Measurements from ENCODE around the gene CALM1. TPM values are rescaled to one million over a fixed set of nuclear protein-coding genes. Genes with fewer than 3 reads are reported as not detected.
"Not testable (repeated sequence)": the region's sequence is repeated elsewhere in the genome, so short reads cannot be mapped to it uniquely, and the experiment has no call there.

The CALM1 gene
- total RNA-seq, 3 donors from 2014 or later, result 610 to 985 (median 822) TPM

GRCh38 chr14:90388982-90389381, 7.8 kb upstream of the CALM1 start:
- intact Hi-C loops (cut with DNase I, micrococcal nuclease), result no loop called here
- no peak for DNase-seq
- Histone ChIP-seq H3K9me3 (no peaks in the 10 kb centered on the region), H3K4me1 (ENCODE audit: low read depth) (peaks cover 14% of the 10 kb centered on the region), H3K36me3 (ENCODE audit: low read depth) (no peaks in the 10 kb centered on the region), H3K4me3 (no peak overlapping the region)
- TF ChIP-seq, protein P1, sequence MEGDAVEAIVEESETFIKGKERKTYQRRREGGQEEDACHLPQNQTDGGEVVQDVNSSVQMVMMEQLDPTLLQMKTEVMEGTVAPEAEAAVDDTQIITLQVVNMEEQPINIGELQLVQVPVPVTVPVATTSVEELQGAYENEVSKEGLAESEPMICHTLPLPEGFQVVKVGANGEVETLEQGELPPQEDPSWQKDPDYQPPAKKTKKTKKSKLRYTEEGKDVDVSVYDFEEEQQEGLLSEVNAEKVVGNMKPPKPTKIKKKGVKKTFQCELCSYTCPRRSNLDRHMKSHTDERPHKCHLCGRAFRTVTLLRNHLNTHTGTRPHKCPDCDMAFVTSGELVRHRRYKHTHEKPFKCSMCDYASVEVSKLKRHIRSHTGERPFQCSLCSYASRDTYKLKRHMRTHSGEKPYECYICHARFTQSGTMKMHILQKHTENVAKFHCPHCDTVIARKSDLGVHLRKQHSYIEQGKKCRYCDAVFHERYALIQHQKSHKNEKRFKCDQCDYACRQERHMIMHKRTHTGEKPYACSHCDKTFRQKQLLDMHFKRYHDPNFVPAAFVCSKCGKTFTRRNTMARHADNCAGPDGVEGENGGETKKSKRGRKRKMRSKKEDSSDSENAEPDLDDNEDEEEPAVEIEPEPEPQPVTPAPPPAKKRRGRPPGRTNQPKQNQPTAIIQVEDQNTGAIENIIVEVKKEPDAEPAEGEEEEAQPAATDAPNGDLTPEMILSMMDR (IDR thresholded peaks at IDR 0.05), result no peak
- no peak for ATAC-seq

GRCh38 chr14:90393966-90394365, 2.9 kb upstream of the CALM1 start:
- Histone ChIP-seq H3K4me3 (no peak overlapping the region), H3K36me3 (ENCODE audit: low read depth) (no peaks in the 10 kb centered on the region), H3K4me1 (ENCODE audit: low read depth) (peaks cover 1% of the 10 kb centered on the region), H3K9me3 (no peaks in the 10 kb centered on the region)
- intact Hi-C loops (cut with DNase I, micrococcal nuclease), result no loop called here
- TF ChIP-seq, protein P1 (IDR thresholded peaks at IDR 0.05), result no peak
- no peak for DNase-seq
- ATAC-seq, result no peak

DNA sequence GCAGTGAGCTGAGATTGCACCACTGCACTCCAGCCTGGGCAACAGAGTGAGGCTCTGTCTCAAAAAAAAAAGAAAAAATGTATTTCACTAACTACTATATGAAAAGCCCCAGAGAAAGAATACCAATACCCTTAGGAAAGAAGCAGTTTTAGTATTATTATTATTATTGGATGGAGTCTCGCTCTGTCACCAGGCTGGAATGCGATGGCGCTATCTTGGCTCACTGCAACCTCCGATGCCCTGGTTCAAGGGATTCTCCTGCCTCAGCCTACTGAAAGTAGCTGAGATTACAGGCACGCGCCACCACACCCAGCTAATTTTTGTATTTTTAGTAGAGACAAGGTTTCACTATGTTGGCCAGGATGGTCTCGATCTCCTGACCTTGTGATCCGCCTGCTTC, 2.0 kb upstream of the CALM1 start:
- DNase-seq; H3K4me3 ChIP-seq; ATAC-seq; H3K36me3 ChIP-seq (ENCODE audit: low read depth); intact Hi-C loops (cut with DNase I, micrococcal nuclease); H3K4me1 ChIP-seq (ENCODE audit: low read depth); H3K9me3 ChIP-seq: not testable (repeated sequence)

DNA sequence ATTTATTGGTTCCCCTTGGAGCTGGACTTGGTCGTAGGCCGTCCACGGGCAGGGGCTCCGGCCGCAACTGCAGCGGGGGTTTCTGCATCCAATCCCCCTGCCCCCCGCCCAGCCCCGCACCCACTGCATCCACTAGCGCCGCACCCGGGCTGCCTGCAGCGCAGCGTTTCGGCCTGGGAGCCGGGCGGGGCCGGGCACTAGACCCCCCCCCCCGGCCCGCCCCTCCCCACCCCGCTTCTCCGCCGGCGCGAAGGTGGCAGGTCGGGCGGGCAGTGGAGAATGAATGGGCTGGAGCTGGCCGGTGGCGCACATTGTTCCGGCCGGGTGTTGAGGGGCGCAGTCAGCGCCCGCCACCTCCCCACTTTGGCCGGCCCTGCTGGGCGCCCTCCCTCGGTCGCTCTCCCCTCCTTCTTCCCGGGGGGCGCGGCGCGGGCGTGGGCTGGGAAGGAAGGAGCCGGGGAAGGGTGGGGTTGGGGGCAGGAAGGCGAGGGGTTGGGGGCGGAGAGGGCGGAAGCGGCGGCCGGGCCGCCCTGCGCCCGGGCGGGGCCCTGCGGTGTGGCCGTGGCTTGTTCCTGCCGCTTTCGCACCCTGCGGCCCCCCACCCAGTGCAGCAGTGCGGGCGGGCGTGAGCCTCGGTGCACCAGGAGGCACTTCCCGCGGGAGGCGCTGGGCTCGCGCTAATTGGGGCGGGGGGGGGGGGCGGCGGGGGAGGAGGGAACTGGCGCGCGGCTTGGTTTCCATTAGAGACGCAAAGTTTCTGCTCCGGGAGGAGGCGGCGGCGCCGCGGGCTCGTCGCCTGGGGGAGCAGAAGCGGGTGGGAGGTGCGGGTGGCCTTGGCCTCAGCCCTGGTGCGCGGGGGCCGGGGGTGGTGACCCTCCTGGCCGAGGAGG, 841 bp downstream of the CALM1 start:
- intact Hi-C loops (cut with DNase I, micrococcal nuclease), result loop anchor here in 1 of 2 donors (2.0 kb wide), 1 partner anchor 95 kb away; no protein-coding TSS in a partner anchor
- H3K9me3 ChIP-seq, result no peaks in the 10 kb centered on the region
- DNase-seq (peak; percentile 68 to 86 (median 84)), ATAC-seq (peak; percentile 64)
- H3K4me1 ChIP-seq (ENCODE audit: low read depth), result peaks cover 18% of the 10 kb centered on the region
- H3K36me3 ChIP-seq (ENCODE audit: low read depth), result no peaks in the 10 kb centered on the region
- TF ChIP-seq, protein P1 (IDR thresholded peaks at IDR 0.05), result no peak
- H3K4me3 ChIP-seq, result peak overlapping the region; percentile 62

- DNase-seq, result peak; percentile 63 to 80 (median 74)
- H3K36me3 ChIP-seq (ENCODE audit: low read depth), result peaks cover 5% of the 10 kb centered on the region
- peaks cover 18% of the 10 kb centered on the region for H3K4me1 ChIP-seq (ENCODE audit: low read depth)
- ATAC-seq, result peak; percentile 29
- no peaks in the 10 kb centered on the region for H3K9me3 ChIP-seq
- intact Hi-C loops (cut with DNase I, micrococcal nuclease), result loop anchor here in 1 of 2 donors (2.0 kb wide), 1 partner anchor 96 kb away; no protein-coding TSS in a partner anchor
- H3K4me3 ChIP-seq, result peak overlapping the region; percentile 62
- TF ChIP-seq, protein P1 (IDR thresholded peaks at IDR 0.05), result no peak
Measured at GRCh38 chr14:90398315-90398839, 1.5 kb downstream of the CALM1 start.

Measured in mucosa of descending colon (tissue), 3 donors.